ENCODE results near the gene GPR155.
"Not testable (repeated sequence)": the region's sequence is repeated elsewhere in the genome, so short reads cannot be mapped to it uniquely, and the experiment has no call there.

GPR155 gene

GRCh38 chr2:174439323-174439722, 47.5 kb downstream of the GPR155 start:
- H3K4me3 ChIP-seq (ENCODE audit: low read depth, low read length) = no peak overlapping the region

GRCh38 chr2:174438146-174438886, 48.5 kb downstream of the GPR155 start:
- H3K4me3 ChIP-seq (ENCODE audit: low read depth, low read length) = no peak overlapping the region

GRCh38 chr2:174436351-174436750, 50.5 kb downstream of the GPR155 start:
- H3K4me3 ChIP-seq (ENCODE audit: low read depth, low read length) = no peak overlapping the region

GRCh38 chr2:174431902-174432301, 54.9 kb downstream of the GPR155 start:
- H3K4me3 ChIP-seq (ENCODE audit: low read depth, low read length) = no peak overlapping the region

GRCh38 chr2:174430066-174430465, 56.8 kb downstream of the GPR155 start:
- no peak overlapping the region for H3K4me3 ChIP-seq (ENCODE audit: low read depth, low read length)

- no peak overlapping the region for H3K4me3 ChIP-seq (ENCODE audit: low read depth, low read length)
Measured at GRCh38 chr2:174428214-174428613, 58.6 kb downstream of the GPR155 start.

- H3K4me3 ChIP-seq (ENCODE audit: low read depth, low read length) = no peak overlapping the region
Measured at GRCh38 chr2:174412256-174412655, 74.6 kb downstream of the GPR155 start.

GRCh38 chr2:174410039-174410438, 76.8 kb downstream of the GPR155 start:
- peak overlapping the region; percentile 29 for H3K4me3 ChIP-seq (ENCODE audit: low read depth, low read length)

GRCh38 chr2:174403628-174404027, 83.2 kb downstream of the GPR155 start:
- no peak overlapping the region for H3K4me3 ChIP-seq (ENCODE audit: low read depth, low read length)

GRCh38 chr2:174400853-174401252, 86.0 kb downstream of the GPR155 start:
- H3K4me3 ChIP-seq (ENCODE audit: low read depth, low read length) = no peak overlapping the region

- no peak overlapping the region for H3K4me3 ChIP-seq (ENCODE audit: low read depth, low read length)
Measured at GRCh38 chr2:174399171-174399570, 87.7 kb downstream of the GPR155 start.

- no peak overlapping the region for H3K4me3 ChIP-seq (ENCODE audit: low read depth, low read length)
Measured at GRCh38 chr2:174397773-174398172, 89.1 kb downstream of the GPR155 start.

GRCh38 chr2:174395969-174396630, 90.7 kb downstream of the GPR155 start:
- peak overlapping the region; percentile 97 for H3K4me3 ChIP-seq (ENCODE audit: low read depth, low read length)

- peak within 1 kb of the TSS; percentile 97 for H3K4me3 ChIP-seq (ENCODE audit: low read depth, low read length)
Measured at GRCh38 chr2:174395284-174395968, 91.4 kb downstream of the GPR155 start, which contains the start of gene SCRN3. Gene SCRN3 (plus strand): TSS chr2:174395730. CDS start chr2:174398284, 2,554 bp downstream.

- no peak overlapping the region for H3K4me3 ChIP-seq (ENCODE audit: low read depth, low read length)
Measured at GRCh38 chr2:174392706-174393105, 94.1 kb downstream of the GPR155 start.

GRCh38 chr2:174390303-174390702, 96.5 kb downstream of the GPR155 start:
- not testable (repeated sequence) for H3K4me3 ChIP-seq (ENCODE audit: low read depth, low read length)

- H3K4me3 ChIP-seq (ENCODE audit: low read depth, low read length) = no peak overlapping the region
Measured at GRCh38 chr2:174389542-174389941, 97.3 kb downstream of the GPR155 start.

- H3K4me3 ChIP-seq (ENCODE audit: low read depth, low read length) = not testable (repeated sequence)
Measured at GRCh38 chr2:174388706-174389105, 98.1 kb downstream of the GPR155 start.

GRCh38 chr2:174385201-174385600, 101.6 kb downstream of the GPR155 start:
- H3K4me3 ChIP-seq (ENCODE audit: low read depth, low read length) = no peak overlapping the region

GRCh38 chr2:174383796-174384195, 103.0 kb downstream of the GPR155 start:
- no peak overlapping the region for H3K4me3 ChIP-seq (ENCODE audit: low read depth, low read length)

Measured in iPS-11a (cell line).